Measurements from ENCODE around the gene POLE.

Gene POLE

DNA sequence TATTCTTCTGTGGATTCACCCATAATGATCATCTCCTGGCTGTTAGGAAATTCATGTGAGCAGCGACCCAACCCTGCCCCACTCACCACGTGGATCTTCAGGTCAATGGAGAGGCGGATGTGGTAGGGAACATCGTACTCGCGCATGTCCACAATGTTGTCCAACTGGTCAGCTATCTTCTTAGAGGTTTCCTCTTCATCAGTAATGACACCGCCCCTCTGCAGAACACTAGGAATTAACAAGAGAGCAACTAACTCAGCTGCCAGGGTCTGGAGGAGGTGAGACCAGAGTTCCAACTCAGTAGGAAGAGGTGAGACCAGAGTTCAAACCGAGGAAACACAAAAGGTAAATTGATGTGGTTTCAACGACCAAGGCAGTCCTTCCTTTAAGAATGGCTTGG is 9.7 kb downstream of the POLE start:
- H4K20me1 ChIP-seq (ENCODE audit: control insufficient read depth, insufficient read depth, low read depth, low read length) = peaks cover 3% of the 10 kb centered on the region
- no peaks in the 10 kb centered on the region for H3K4me1 ChIP-seq (ENCODE audit: control insufficient read depth, low read length)
- H3K9me2 ChIP-seq (replicated peaks; ENCODE audit: control insufficient read depth, low read length) = no peaks in the 10 kb centered on the region
- H3F3A ChIP-seq (ENCODE audit: control insufficient read depth, insufficient read depth) = no peaks in the 10 kb centered on the region
- no peaks in the 10 kb centered on the region for H3K9me3 ChIP-seq (ENCODE audit: control insufficient read depth, insufficient read depth, low read length)
- no peak overlapping the region for H3K27ac ChIP-seq (ENCODE audit: low read depth, low read length)
- H3K79me2 ChIP-seq (ENCODE audit: control insufficient read depth, low read length) = peaks cover 51% of the 10 kb centered on the region
- no peak for TF ChIP-seq EZH2phosphoT487 (IDR thresholded peaks at IDR 0.05; ENCODE audit: borderline replicate concordance, low read length)
- TF ChIP-seq, protein P1, sequence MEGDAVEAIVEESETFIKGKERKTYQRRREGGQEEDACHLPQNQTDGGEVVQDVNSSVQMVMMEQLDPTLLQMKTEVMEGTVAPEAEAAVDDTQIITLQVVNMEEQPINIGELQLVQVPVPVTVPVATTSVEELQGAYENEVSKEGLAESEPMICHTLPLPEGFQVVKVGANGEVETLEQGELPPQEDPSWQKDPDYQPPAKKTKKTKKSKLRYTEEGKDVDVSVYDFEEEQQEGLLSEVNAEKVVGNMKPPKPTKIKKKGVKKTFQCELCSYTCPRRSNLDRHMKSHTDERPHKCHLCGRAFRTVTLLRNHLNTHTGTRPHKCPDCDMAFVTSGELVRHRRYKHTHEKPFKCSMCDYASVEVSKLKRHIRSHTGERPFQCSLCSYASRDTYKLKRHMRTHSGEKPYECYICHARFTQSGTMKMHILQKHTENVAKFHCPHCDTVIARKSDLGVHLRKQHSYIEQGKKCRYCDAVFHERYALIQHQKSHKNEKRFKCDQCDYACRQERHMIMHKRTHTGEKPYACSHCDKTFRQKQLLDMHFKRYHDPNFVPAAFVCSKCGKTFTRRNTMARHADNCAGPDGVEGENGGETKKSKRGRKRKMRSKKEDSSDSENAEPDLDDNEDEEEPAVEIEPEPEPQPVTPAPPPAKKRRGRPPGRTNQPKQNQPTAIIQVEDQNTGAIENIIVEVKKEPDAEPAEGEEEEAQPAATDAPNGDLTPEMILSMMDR (IDR thresholded peaks at IDR 0.05; ENCODE audit: low read depth, low read length, poor library complexity, severe bottlenecking) = no peak
- no peaks in the 10 kb centered on the region for H3K27me3 ChIP-seq (ENCODE audit: control insufficient read depth, low read length)
- peaks cover 88% of the 10 kb centered on the region for H3K36me3 ChIP-seq (ENCODE audit: control insufficient read depth, low read length)
- H3K4me3 ChIP-seq (ENCODE audit: low read length) = no peak overlapping the region
- H3K4me2 ChIP-seq (ENCODE audit: low read length) = no peak overlapping the region

DNA sequence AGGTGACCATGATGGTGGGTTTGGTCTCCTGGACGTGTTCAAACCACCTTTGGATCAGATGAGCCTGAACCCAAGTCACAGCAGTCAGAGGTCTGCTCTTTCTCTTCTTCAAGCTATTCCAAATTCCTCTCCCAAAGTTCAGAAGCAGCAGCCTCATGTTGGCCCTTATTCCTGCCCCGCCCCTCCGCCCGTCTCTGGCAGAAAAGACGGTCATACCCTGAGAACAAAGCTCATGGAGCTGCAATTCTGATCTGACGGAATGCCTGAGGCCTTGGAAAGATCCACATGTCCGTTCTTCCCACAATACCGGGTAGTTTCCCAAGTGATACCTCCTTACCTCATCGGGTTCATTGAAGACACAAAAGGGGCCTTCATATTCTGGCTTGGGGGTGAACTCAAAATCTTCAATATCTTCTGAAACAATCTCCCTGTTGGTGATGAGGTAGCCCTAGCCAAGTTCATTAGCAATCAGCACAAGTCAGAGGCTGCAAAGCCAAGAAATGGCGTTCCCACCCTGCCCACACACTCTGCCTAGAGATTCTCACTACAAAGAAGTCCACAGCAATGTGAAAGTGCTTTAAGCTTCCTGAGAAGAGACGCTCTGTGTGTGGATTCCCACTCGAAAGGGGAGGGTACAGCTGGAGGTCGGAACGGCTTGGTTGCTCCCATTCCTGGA is 11.2 kb downstream of the POLE start:
- Histone ChIP-seq H3K79me2 (ENCODE audit: control insufficient read depth, low read length) (peaks cover 35% of the 10 kb centered on the region), H3K4me3 (ENCODE audit: low read length) (no peak overlapping the region), H3K36me3 (ENCODE audit: control insufficient read depth, low read length) (peaks cover 92% of the 10 kb centered on the region), H3K27me3 (ENCODE audit: control insufficient read depth, low read length) (no peaks in the 10 kb centered on the region), H3F3A (ENCODE audit: control insufficient read depth, insufficient read depth) (no peaks in the 10 kb centered on the region), H3K9me3 (ENCODE audit: control insufficient read depth, insufficient read depth, low read length) (no peaks in the 10 kb centered on the region), H4K20me1 (ENCODE audit: control insufficient read depth, insufficient read depth, low read depth, low read length) (peaks cover 3% of the 10 kb centered on the region), H3K27ac (ENCODE audit: low read depth, low read length) (no peak overlapping the region), H3K9me2 (replicated peaks; ENCODE audit: control insufficient read depth, low read length) (no peaks in the 10 kb centered on the region), H3K4me2 (ENCODE audit: low read length) (no peak overlapping the region), H3K4me1 (ENCODE audit: control insufficient read depth, low read length) (no peaks in the 10 kb centered on the region)
- TF ChIP-seq, protein P1 (IDR thresholded peaks at IDR 0.05; ENCODE audit: low read depth, low read length, poor library complexity, severe bottlenecking) = no peak
- TF ChIP-seq EZH2phosphoT487 (IDR thresholded peaks at IDR 0.05; ENCODE audit: borderline replicate concordance, low read length) = no peak

DNA sequence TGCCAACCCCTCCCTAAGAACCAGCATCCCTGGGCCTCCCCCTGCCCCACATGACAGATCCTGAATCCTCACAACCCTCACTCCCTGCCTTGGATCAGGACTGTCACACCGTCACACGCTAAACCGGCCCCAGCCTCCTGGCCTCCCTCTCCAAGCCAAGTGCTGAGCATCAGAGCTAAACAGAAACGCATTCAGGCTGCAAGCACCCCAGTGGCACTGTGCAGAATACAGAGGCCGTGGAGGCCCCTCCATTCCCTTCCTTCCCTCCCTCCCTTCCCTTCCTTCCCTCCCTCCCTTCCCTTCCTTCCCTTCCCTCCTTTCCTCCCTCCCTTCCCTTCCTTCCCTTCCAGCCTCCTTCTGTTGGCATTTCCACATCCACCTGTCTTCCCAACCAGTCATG is 12.6 kb downstream of the POLE start:
- TF ChIP-seq, protein P1 (IDR thresholded peaks at IDR 0.05; ENCODE audit: low read depth, low read length, poor library complexity, severe bottlenecking) = no peak
- TF ChIP-seq EZH2phosphoT487 (IDR thresholded peaks at IDR 0.05; ENCODE audit: borderline replicate concordance, low read length) = no peak
- Histone ChIP-seq H3K9me3 (ENCODE audit: control insufficient read depth, insufficient read depth, low read length) (no peaks in the 10 kb centered on the region), H3K4me2 (ENCODE audit: low read length) (no peak overlapping the region), H3K4me3 (ENCODE audit: low read length) (no peak overlapping the region), H3K79me2 (ENCODE audit: control insufficient read depth, low read length) (peaks cover 21% of the 10 kb centered on the region), H3K27me3 (ENCODE audit: control insufficient read depth, low read length) (no peaks in the 10 kb centered on the region), H3K4me1 (ENCODE audit: control insufficient read depth, low read length) (no peaks in the 10 kb centered on the region), H4K20me1 (ENCODE audit: control insufficient read depth, insufficient read depth, low read depth, low read length) (peaks cover 3% of the 10 kb centered on the region; the same call in 1 of the 2 replicates), H3F3A (ENCODE audit: control insufficient read depth, insufficient read depth) (no peaks in the 10 kb centered on the region), H3K9me2 (replicated peaks; ENCODE audit: control insufficient read depth, low read length) (no peaks in the 10 kb centered on the region), H3K36me3 (ENCODE audit: control insufficient read depth, low read length) (peaks cover 88% of the 10 kb centered on the region), H3K27ac (ENCODE audit: low read depth, low read length) (no peak overlapping the region)

All from DOHH2 (cell line).